ENCODE measurements around the gene RET. TPM values are rescaled to one million over a fixed set of nuclear protein-coding genes. Genes with fewer than 3 reads are reported as not detected.

The RET gene
- total RNA-seq, 1 experiment from 2014 or later = 81.1 TPM

GRCh38 chr10:43091846-43092245, 15.0 kb downstream of the RET start:
- no peak for DNase-seq (ENCODE audit: low read depth, low spot score)
- Histone ChIP-seq H3K36me3 (ENCODE audit: control insufficient read depth, insufficient read depth, low read length) (no peaks in the 10 kb centered on the region), H3K9me3 (ENCODE audit: control insufficient read depth, insufficient read depth, low read depth, low read length) (no peaks in the 10 kb centered on the region), H3K4me1 (ENCODE audit: control insufficient read depth, insufficient read depth, low read length) (peaks cover 5% of the 10 kb centered on the region; the same call in 1 of the 2 replicates), H3K27ac (ENCODE audit: low read length) (no peak overlapping the region), H3K4me3 (ENCODE audit: low read depth in 2 of 2, low read length in 2 of 2) (no peak overlapping the region), H3K27me3 (ENCODE audit: control insufficient read depth, insufficient read depth, low read length) (no peaks in the 10 kb centered on the region)
- CTCF ChIA-PET = no interaction called here
- no peak for TF ChIP-seq TCF7L2 (IDR thresholded peaks at IDR 0.05; ENCODE audit: low read depth, low read length)
- TF ChIP-seq POLR2AphosphoS5 (IDR thresholded peaks at IDR 0.05; ENCODE audit: low read depth, low read length) = no peak
- TF ChIP-seq CTCF (IDR thresholded peaks at IDR 0.05) = no peak
- TF ChIP-seq REST (IDR thresholded peaks at IDR 0.05; ENCODE audit: insufficient read depth in 1 of 2, low read depth in 2 of 2, low read length in 1 of 2) = no peak
- TF ChIP-seq SIN3A (IDR thresholded peaks at IDR 0.05; ENCODE audit: borderline replicate concordance, insufficient read depth, low read depth, low read length) = no peak
- in situ Hi-C loops (cut with HindIII; ENCODE audit: low pct_unique_long_range_greater_than_20kb, low sequenced_read_pairs) = no loop called here
- POLR2A ChIA-PET = interaction anchor here (0.6 kb wide), 1 partner anchor 74 kb away, joined by 12 read pairs; no protein-coding TSS in a partner anchor
- no peak for ATAC-seq
- intact Hi-C loops (cut with micrococcal nuclease; ENCODE audit: unreplicated experiment) = loop anchor here (5.0 kb wide), 1 partner anchor 225 kb away; no protein-coding TSS in a partner anchor
- TSS peak; percentile 47 for BruUV-seq (replicated peaks)

- Histone ChIP-seq H3K9me3 (ENCODE audit: control insufficient read depth, insufficient read depth, low read depth, low read length) (no peaks in the 10 kb centered on the region), H3K4me1 (ENCODE audit: control insufficient read depth, insufficient read depth, low read length) (peaks cover 5% of the 10 kb centered on the region; the same call in 1 of the 2 replicates), H3K36me3 (ENCODE audit: control insufficient read depth, insufficient read depth, low read length) (no peaks in the 10 kb centered on the region), H3K27me3 (ENCODE audit: control insufficient read depth, insufficient read depth, low read length) (no peaks in the 10 kb centered on the region), H3K4me3 (ENCODE audit: low read depth in 2 of 2, low read length in 2 of 2) (no peak overlapping the region), H3K27ac (ENCODE audit: low read length) (no peak overlapping the region)
- DNase-seq (ENCODE audit: low read depth, low spot score) (no peak), ATAC-seq (peak; percentile 86)
- intact Hi-C loops (cut with micrococcal nuclease; ENCODE audit: unreplicated experiment) (loop anchor here (5.0 kb wide), 1 partner anchor 226 kb away; no protein-coding TSS in a partner anchor), in situ Hi-C loops (cut with HindIII; ENCODE audit: low pct_unique_long_range_greater_than_20kb, low sequenced_read_pairs) (no loop called here)
- ChIA-PET CTCF (interaction anchor here (0.6 to 0.9 kb wide), 2 partner anchors 8 to 233 kb away, joined by 3 read pairs; no protein-coding TSS in a partner anchor), POLR2A (no interaction called here)
- TF ChIP-seq REST (IDR thresholded peaks at IDR 0.05; ENCODE audit: insufficient read depth in 1 of 2, low read depth in 2 of 2, low read length in 1 of 2) (peak; percentile 77 to 88), SIN3A (IDR thresholded peaks at IDR 0.05; ENCODE audit: borderline replicate concordance, insufficient read depth, low read depth, low read length) (no peak), TCF7L2 (IDR thresholded peaks at IDR 0.05; ENCODE audit: low read depth, low read length) (no peak), CTCF (IDR thresholded peaks at IDR 0.05) (no peak), POLR2AphosphoS5 (IDR thresholded peaks at IDR 0.05; ENCODE audit: low read depth, low read length) (no peak)
- BruUV-seq (replicated peaks) = no TSS peak
These were observed 16.7 kb downstream of the RET start for GRCh38 chr10:43093423-43094076.

All from Panc1 (cell line).